Activated T-helper 2 cell treated with anti-CD3 and anti-CD28 coated beads, Interferon-gamma antibody, Interleukin-2, Interleukin-4, amounts not matched to agents 10 μg/mL and 5 μg/mL and 100 μg/mL, durations not matched to agents 14 hours and 24 hours and 36 hours (primary cell): ENCODE data around the gene POU2AF1. TPM values are rescaled to one million over a fixed set of nuclear protein-coding genes. Genes with fewer than 3 reads are reported as not detected.

Source experiments
- DNase-seq: peaks from one replicate; pipeline ENCODE4 v3.0.0; 2021; ENCODE audit warnings: low spot score
- H3K27ac Mint-ChIP-seq: one replicate; pipeline ENCODE4 v1.8.0; 2021; ENCODE audit warnings: mixed read lengths
- H3K27me3 Mint-ChIP-seq: one replicate; pipeline ENCODE4 v1.8.0; 2021; ENCODE audit warnings: low read depth, mixed read lengths
- H3K36me3 Mint-ChIP-seq: one replicate; pipeline ENCODE4 v1.8.0; 2021; ENCODE audit warnings: low read depth, mixed read lengths
- H3K4me1 Mint-ChIP-seq: one replicate; pipeline ENCODE4 v1.8.0; 2021; ENCODE audit warnings: low read depth, mixed read lengths
- H3K4me3 Mint-ChIP-seq: one replicate; pipeline ENCODE4 v1.8.0; 2021; ENCODE audit warnings: low read depth, mild to moderate bottlenecking, moderate library complexity, mixed read lengths
- H3K9me3 Mint-ChIP-seq: one replicate; pipeline ENCODE4 v1.8.0; 2021; ENCODE audit warnings: mixed read lengths
- intact Hi-C: fragments of 100-400 bp; cut with micrococcal nuclease; formaldehyde crosslinking; loops from one replicate; pipeline ENCODE4 v1.15.1; 2023
- total RNA-seq: library from RNA; stranded (reverse); gene quantifications from 2 replicates; pipeline ENCODE4 v1.2.3, GENCODE V29; 2022

The POU2AF1 gene
- total RNA-seq, 1 donor from 2014 or later: 35.2 TPM

DNA sequence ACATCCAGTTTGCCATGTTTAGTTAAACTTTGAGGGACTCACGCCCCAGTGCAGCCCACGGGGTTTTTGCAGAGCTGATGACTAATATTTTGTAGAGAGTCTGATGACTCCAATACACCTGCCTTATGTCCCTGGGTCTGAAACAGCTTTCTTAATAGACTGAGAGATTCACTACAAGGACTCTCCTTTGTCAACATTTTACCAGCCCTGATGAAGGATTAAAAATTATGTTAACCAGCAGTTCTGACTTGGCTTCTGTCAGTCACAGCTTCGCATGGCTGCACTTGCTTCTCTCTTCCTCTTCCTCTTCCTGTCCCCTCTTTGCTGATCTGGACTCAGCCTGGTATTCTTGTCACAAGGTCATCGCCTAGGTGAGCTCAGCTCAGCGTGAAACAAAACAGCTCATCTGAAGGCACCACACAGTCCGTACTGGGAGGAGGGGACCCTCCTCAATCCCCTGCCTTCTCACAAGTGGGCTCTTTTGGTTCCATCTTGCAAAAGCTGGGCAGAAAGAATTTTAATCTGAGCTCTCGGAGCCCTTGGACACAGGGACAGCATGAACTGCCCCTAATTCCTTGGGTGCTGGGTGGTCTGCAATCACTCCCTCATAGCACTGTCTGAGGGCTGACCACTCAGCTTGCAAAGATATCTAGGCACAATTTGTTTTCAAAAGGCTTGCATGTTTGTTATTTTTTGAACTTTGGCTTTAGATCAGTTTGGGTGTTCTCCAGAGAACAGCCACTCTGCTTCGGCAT is 38.1 kb upstream of the POU2AF1 start:
- intact Hi-C loops: no loop called here
- Mint-ChIP-seq H3K4me3 (no peak overlapping the region), H3K4me1 (peaks cover 60% of the 10 kb centered on the region), H3K27me3 (no peaks in the 10 kb centered on the region), H3K9me3 (no peaks in the 10 kb centered on the region), H3K36me3 (no peaks in the 10 kb centered on the region), H3K27ac (peak overlapping the region; percentile 87)
- DNase-seq: no peak

DNA sequence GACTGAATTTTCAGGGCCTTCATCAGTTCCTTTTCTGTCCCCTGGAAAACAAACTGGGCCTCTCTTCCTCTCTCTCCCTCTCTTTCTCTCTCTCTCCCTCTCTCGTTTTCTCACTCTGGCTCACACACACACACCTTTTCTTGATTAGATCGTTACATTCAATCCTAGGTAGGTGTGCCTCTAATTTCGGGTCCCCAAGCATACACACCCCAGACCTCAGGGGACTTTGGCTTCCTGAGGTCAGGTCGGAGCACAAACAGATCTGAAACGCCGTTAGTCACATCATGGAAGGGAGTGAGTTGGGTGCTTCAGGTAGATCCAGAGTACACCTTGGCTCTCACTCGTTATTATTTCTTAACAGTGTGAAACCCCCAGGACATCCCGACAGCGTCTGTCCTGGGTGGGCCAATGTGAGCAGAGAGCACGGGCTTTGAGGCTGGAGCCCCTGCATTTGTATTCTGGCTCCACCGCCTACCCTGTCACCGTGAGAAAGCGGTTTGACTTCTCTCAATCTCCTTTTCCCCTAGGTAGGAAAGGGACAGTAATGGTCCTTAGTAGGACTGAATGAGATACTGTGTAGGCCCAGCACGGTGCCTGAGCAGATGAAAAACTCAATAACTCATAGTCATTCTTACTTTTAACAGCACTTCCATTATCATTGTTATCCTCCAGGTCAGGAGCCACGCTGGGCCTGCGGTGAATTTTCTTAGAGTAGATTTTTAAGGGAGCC is 37.3 kb upstream of the POU2AF1 start:
- Mint-ChIP-seq H3K9me3 (no peaks in the 10 kb centered on the region), H3K27ac (peak overlapping the region; percentile 87), H3K36me3 (no peaks in the 10 kb centered on the region), H3K4me1 (peaks cover 63% of the 10 kb centered on the region), H3K27me3 (no peaks in the 10 kb centered on the region), H3K4me3 (no peak overlapping the region)
- no peak for DNase-seq
- intact Hi-C loops: no loop called here

DNA sequence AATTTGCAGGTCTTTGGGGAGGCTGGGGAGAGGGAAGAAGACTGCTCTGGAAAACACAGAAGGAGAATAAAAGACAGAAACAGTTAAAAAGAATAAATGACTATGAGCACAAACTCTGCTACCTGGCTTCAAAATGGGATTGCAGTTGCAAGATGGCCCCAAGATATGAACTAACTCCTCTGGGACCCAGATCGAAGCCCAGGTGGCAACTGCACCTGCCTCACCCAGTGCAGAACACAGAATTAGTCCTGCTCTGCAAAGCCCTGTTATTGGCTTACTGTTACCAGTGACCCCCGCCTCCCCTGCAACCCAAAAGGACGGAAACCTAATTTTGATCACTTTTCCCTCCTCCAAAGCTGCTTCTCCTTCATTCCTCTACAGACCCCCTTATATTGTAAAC is 35.9 kb upstream of the POU2AF1 start:
- Mint-ChIP-seq H3K4me3 (no peak overlapping the region), H3K4me1 (peaks cover 65% of the 10 kb centered on the region), H3K9me3 (no peaks in the 10 kb centered on the region), H3K36me3 (no peaks in the 10 kb centered on the region), H3K27ac (peak overlapping the region; percentile 88), H3K27me3 (no peaks in the 10 kb centered on the region)
- no peak for DNase-seq
- intact Hi-C loops: loop anchor here (1.0 kb wide), 2 partner anchors 39 to 44 kb away; no protein-coding TSS in a partner anchor

DNA sequence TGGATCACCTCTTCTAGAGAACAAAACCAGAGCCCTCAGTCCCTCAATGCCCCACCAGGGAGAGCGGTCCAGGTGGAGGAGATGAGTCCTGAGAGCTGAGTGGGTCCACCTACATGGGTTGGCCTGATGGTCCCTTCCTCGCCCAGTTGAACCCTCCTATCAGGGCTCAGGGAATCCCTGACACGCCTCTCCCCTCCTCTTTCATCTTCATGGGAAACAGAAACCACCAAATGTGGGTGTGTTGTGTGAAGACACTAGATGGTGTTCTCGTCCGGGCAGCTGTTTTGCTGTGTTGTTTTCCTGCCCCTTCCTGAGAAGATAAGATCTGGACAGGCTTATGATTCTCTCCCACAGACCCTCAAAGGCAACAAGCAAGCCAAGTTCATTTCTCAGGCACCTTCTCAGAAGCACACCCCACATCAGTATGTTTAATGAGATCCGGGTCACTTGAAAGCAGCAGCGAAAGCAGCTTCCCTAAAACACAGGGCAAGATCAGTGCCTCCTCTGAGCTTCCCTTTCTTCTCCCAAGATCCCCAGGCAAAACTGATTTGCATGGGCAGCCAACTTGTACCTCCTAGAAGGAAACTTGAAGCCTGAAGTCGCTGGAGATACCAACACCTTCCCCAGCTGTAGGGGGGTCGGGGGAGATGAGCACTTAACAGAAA is 35.3 kb upstream of the POU2AF1 start:
- no peak for DNase-seq
- peak overlapping the region; percentile 28 for H3K4me3 Mint-ChIP-seq
- intact Hi-C loops: loop anchor here (1.0 kb wide), 2 partner anchors 38 to 43 kb away; no protein-coding TSS in a partner anchor
- H3K36me3 Mint-ChIP-seq: no peaks in the 10 kb centered on the region
- no peaks in the 10 kb centered on the region for H3K9me3 Mint-ChIP-seq
- H3K27ac Mint-ChIP-seq: peak overlapping the region; percentile 88
- no peaks in the 10 kb centered on the region for H3K27me3 Mint-ChIP-seq
- H3K4me1 Mint-ChIP-seq: peaks cover 68% of the 10 kb centered on the region

DNA sequence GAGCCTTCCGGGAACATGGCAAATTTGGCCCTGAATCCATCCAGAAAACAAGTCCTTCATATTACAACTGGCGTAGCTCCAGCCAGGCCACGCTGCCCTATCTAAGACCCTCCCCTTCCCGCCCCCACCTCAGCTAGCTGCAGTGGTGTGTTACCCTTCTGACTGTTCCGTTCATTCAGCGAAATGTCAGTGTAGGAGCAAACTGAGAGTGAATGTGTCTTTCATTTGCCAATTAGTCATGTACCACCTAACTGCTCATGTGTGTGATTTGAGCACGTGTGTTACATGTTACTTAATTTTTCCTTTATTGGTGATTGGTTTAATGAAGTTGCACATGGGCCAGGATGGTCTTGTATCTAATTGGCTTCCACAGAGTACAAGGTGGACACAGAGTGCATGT is 34.8 kb upstream of the POU2AF1 start:
- no peaks in the 10 kb centered on the region for H3K9me3 Mint-ChIP-seq
- no peaks in the 10 kb centered on the region for H3K36me3 Mint-ChIP-seq
- intact Hi-C loops: loop anchor here (1.0 kb wide), 2 partner anchors 38 to 43 kb away; no protein-coding TSS in a partner anchor
- peak overlapping the region; percentile 88 for H3K27ac Mint-ChIP-seq
- H3K27me3 Mint-ChIP-seq: no peaks in the 10 kb centered on the region
- H3K4me1 Mint-ChIP-seq: peaks cover 66% of the 10 kb centered on the region
- no peak for DNase-seq
- H3K4me3 Mint-ChIP-seq: no peak overlapping the region

DNA sequence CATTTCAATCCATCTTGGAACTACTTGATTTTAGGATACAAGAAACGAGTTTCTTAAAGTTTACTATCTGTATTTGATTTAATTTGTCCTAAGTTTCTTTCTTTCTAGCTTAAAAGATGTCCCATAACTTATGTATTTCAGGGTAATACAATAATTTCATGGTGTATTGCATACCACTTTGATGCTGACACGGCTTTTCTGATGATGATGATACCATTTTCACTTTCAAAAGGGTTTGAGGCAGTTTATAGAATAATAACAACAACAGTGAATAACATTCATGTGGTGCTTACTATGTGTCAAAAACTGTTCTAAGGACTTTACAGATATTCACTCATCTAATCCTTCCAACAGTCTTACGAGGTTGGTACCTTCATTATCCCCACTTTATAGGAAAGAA is 33.2 kb upstream of the POU2AF1 start:
- intact Hi-C loops: no loop called here
- Mint-ChIP-seq H3K27ac (peak overlapping the region; percentile 40), H3K4me1 (peaks cover 57% of the 10 kb centered on the region), H3K4me3 (no peak overlapping the region), H3K9me3 (no peaks in the 10 kb centered on the region), H3K27me3 (no peaks in the 10 kb centered on the region), H3K36me3 (no peaks in the 10 kb centered on the region)
- no peak for DNase-seq

DNA sequence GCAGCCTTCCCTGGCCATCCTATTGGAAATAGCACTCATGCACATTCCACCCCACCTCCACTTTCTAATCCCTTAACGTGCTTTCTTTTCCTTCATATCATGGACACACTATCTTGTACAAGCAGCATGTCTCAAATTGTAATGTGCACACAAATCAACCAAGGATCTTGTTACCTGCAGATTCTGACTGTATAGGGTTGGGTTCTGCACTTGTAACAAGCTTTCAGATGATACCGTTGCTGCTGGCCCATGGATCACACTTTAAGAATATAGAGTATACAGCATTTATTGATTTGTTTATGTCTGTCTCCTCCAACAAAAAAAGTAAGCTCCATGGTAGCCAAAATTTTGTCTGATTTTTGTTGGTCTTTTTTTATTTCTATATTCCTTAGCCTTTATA is 32.4 kb upstream of the POU2AF1 start:
- Mint-ChIP-seq H3K9me3 (no peaks in the 10 kb centered on the region), H3K4me1 (peaks cover 49% of the 10 kb centered on the region), H3K4me3 (no peak overlapping the region), H3K27me3 (no peaks in the 10 kb centered on the region), H3K36me3 (no peaks in the 10 kb centered on the region), H3K27ac (no peak overlapping the region)
- DNase-seq: no peak
- intact Hi-C loops: no loop called here

DNA sequence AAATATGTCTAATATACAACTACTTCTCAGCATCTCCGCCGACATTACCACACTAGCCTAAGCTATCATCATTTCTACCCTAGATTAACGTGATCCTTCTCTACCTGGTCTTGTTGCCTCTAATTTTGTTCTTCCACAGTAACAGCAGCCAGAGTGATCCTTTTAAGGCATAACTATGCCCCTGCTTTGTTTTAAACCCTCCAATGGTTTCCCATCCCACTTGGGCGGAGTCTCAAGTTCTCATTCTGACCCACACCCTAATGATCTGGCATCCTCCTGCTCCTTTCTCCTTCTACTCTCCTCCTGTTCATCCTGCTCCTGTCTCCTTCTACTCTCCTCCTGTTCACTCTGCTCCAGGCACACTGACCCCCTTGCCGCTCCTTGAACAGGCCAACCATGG is 31.9 kb upstream of the POU2AF1 start:
- Mint-ChIP-seq H3K36me3 (no peaks in the 10 kb centered on the region), H3K9me3 (no peaks in the 10 kb centered on the region), H3K27me3 (no peaks in the 10 kb centered on the region), H3K27ac (no peak overlapping the region), H3K4me3 (no peak overlapping the region), H3K4me1 (peaks cover 45% of the 10 kb centered on the region)
- DNase-seq: no peak
- intact Hi-C loops: no loop called here

DNA sequence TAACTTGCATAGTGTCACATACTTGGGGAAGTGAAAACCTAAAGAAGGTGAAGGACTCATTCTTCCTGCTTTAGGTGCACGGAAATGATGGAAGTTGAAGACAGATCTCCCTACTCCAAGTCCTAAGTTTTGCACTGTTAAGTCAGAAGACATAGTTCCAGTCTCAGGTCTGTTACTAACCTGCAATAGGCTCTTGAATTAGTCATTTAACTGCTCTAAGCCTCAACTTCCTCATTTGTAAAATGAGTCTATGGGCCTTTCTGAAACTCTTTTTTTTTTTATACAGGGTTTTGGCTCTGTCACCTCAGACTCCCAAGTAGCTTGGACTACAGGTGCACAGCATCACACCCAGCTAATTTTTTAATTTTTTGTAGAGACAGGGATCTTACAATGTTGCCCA is 30.8 kb upstream of the POU2AF1 start:
- no peaks in the 10 kb centered on the region for H3K27me3 Mint-ChIP-seq
- no peak for DNase-seq
- H3K4me3 Mint-ChIP-seq: no peak overlapping the region
- intact Hi-C loops: no loop called here
- H3K36me3 Mint-ChIP-seq: no peaks in the 10 kb centered on the region
- H3K27ac Mint-ChIP-seq: no peak overlapping the region
- H3K9me3 Mint-ChIP-seq: no peaks in the 10 kb centered on the region
- peaks cover 36% of the 10 kb centered on the region for H3K4me1 Mint-ChIP-seq

DNA sequence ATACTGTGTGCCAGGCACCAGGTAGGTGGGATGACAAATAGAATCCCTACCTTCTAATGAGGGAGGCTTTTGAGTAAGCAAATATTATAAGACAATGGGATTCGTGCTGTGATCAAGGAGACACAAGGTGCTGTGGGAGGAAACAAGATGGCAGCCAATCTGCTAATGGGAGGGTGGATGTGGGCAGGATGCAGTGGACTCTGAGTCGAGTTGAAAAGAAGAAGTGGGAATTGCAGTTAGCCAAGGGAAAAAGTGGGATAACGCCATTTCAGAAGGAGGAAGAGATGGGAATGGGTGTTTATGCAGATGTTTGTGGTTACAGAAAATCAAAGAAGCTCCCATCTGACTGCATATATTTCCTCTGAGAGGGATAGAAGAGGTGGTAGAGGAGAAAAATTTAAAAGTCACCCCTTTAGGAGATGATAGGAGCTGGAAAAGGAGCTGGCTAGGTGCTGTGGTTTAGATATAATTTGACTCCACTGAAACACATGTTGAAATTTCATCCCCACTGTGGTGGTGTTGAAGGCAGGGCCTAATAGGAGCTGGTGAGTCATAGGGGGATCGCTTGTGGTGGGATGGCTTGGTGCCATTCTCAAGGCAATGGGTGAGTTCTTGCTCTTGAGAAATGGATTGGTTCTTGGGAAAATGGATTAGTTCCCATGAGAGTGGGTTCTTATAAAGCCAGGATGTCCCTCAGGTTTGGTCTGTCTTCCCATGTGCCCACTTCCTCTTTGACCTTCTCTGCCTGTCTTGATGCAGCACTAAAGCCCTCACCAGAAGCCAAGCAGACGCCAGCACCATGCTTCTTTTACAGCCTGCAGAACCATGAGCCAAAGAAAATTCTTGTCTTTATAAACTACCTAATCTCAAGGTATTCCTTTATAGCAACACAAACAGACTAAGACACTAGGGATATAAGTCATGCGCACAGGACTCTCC is 30.0 kb upstream of the POU2AF1 start:
- Mint-ChIP-seq H3K36me3 (no peaks in the 10 kb centered on the region), H3K4me3 (no peak overlapping the region), H3K27ac (no peak overlapping the region), H3K9me3 (peaks cover 4% of the 10 kb centered on the region), H3K27me3 (no peaks in the 10 kb centered on the region), H3K4me1 (peaks cover 28% of the 10 kb centered on the region)
- intact Hi-C loops: no loop called here
- DNase-seq: no peak

DNA sequence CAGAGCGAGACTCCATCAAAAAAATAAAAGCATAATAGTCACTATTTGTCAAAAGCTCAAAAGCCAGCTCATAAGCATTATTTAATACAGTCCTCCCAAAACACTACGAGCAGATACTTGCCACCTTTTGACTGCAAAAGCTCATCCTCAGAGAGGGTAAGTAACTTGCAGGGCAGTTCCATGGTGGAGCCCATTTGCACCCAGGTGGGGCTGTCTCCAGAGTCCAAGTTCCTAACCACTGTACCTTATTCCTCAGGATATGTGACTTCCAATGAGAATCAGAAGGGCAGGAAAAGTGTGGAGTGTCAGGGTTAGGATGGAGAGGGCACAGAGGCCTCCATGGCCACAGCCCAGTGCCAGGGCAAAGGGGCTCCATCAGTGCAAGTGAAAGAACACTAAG is 28.6 kb upstream of the POU2AF1 start:
- no peak for DNase-seq
- Mint-ChIP-seq H3K27ac (no peak overlapping the region), H3K4me1 (peaks cover 17% of the 10 kb centered on the region), H3K27me3 (no peaks in the 10 kb centered on the region), H3K9me3 (peaks cover 16% of the 10 kb centered on the region), H3K36me3 (no peaks in the 10 kb centered on the region), H3K4me3 (no peak overlapping the region)
- intact Hi-C loops: no loop called here

DNA sequence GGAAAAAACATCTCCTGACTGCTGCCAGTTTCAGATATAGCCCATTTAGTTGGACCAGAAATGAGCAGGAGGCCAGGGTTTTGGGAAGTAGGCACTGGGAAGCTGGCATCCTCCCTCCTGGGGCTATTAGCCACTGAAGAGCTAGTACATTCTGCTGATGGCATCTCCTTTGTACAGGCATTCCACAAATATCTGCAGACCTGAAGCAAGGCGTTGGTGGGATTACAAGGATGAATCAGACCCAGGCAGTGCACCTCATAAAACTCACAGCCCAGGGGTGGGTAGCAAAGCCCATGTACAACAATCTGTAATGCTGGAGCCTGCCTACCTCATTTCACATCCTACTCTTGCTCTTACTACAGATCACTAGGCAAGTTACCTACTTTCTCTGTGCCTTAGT is 27.5 kb upstream of the POU2AF1 start:
- DNase-seq: no peak
- intact Hi-C loops: no loop called here
- Mint-ChIP-seq H3K9me3 (peaks cover 16% of the 10 kb centered on the region), H3K4me1 (peaks cover 8% of the 10 kb centered on the region), H3K27ac (no peak overlapping the region), H3K36me3 (no peaks in the 10 kb centered on the region), H3K27me3 (no peaks in the 10 kb centered on the region), H3K4me3 (no peak overlapping the region)
